HEK293 (cell line): ENCODE results near the gene AP2M1.

Source experiments
- CTCF ChIA-PET: fragments of 350-600 bp; formaldehyde crosslinking; extraction: SDS; loops from one replicate; lab custom pipeline; 2021; ENCODE audit warnings: antibody characterized with exemption; lab: Yijun Ruan, JAX
- POLR2A ChIA-PET: fragments of 300-600 bp; formaldehyde crosslinking; extraction: SDS; loops from one replicate; lab custom pipeline; 2020; ENCODE audit warnings: antibody characterized with exemption, inconsistent platforms; lab: Yijun Ruan, JAX
- H3K27ac ChIP-seq: fragments of 200-500 bp; sonication (Bioruptor generic); 2 replicates; pipeline ENCODE4 v1.5.1; 2014; ENCODE audit warnings: low read depth, low read length, control low read depth, inconsistent platforms; ENCODE audit errors: extremely low read depth
- H3K36me3 ChIP-seq, 2 experiments: fragments of 200-500 bp in 1 of 2; sonication (Bioruptor generic) in 1 of 2; 1 replicate in 1 of 2; 2 replicates in 1 of 2; pipeline ENCODE4 v1.5.1; 2014 to 2017; ENCODE audit warnings: inconsistent platforms in 2 of 2, low read length in 2 of 2; ENCODE audit not compliant: control insufficient read depth in 2 of 2, insufficient read depth in 1 of 2
- H3K4me1 ChIP-seq: fragments of 200-500 bp; sonication (Bioruptor generic); 2 replicates; pipeline ENCODE4 v1.5.1; 2014; ENCODE audit warnings: mild to moderate bottlenecking, low read length, inconsistent platforms; ENCODE audit not compliant: control insufficient read depth, insufficient read depth
- H3K4me3 ChIP-seq: 2 replicates; pipeline ENCODE4 v1.5.1; 2011; ENCODE audit warnings: low read depth, mild to moderate bottlenecking, control low read depth, low read length, moderate library complexity
- H3K9me3 ChIP-seq: fragments of 200-500 bp; sonication (Bioruptor generic); 2 replicates; pipeline ENCODE4 v1.5.1; 2014; ENCODE audit warnings: low read depth, low read length, inconsistent platforms; ENCODE audit not compliant: control insufficient read depth, insufficient read depth
- KLF1 ChIP-seq: fragments of 450-650 bp; formaldehyde crosslinking; IDR thresholded peaks from 2 replicates; pipeline ENCODE4 v1.5.1; 2016; ENCODE audit warnings: missing biosample characterization, missing genetic modification characterization
- KLF16 ChIP-seq: fragments of 450-650 bp; formaldehyde crosslinking; IDR thresholded peaks from 2 replicates; pipeline ENCODE4 v1.5.1; 2017; ENCODE audit warnings: missing biosample characterization, missing genetic modification characterization
- PATZ1 ChIP-seq: fragments of 450-650 bp; formaldehyde crosslinking; IDR thresholded peaks from 2 replicates; pipeline ENCODE4 v1.5.1; 2016; ENCODE audit warnings: missing biosample characterization, missing genetic modification characterization
- PRDM6 ChIP-seq: fragments of 450-650 bp; formaldehyde crosslinking; IDR thresholded peaks from 2 replicates; pipeline ENCODE4 v1.5.1; 2017; ENCODE audit warnings: missing biosample characterization, missing genetic modification characterization
- RBAK ChIP-seq: fragments of 450-650 bp; formaldehyde crosslinking; IDR thresholded peaks from 2 replicates; pipeline ENCODE4 v1.5.1; 2016; ENCODE audit warnings: missing biosample characterization, missing genetic modification characterization
- TCF7L2 ChIP-seq: IDR thresholded peaks from 2 replicates; pipeline ENCODE4 v1.6.1; 2011; ENCODE audit warnings: low read depth, mild to moderate bottlenecking, inconsistent platforms, low read length, moderate library complexity, borderline replicate concordance
- ZBTB21 ChIP-seq: fragments of 450-650 bp; formaldehyde crosslinking; IDR thresholded peaks from 2 replicates; pipeline ENCODE4 v1.5.1; 2017; ENCODE audit warnings: missing biosample characterization, missing genetic modification characterization
- ZNF146 ChIP-seq: fragments of 450-650 bp; formaldehyde crosslinking; IDR thresholded peaks from 2 replicates; pipeline ENCODE4 v1.5.1; 2016; ENCODE audit warnings: missing biosample characterization, missing genetic modification characterization
- ZNF155 ChIP-seq: fragments of 450-650 bp; formaldehyde crosslinking; IDR thresholded peaks from 2 replicates; pipeline ENCODE4 v1.5.1; 2016; ENCODE audit warnings: missing biosample characterization, missing genetic modification characterization
- ZNF169 ChIP-seq: fragments of 450-650 bp; formaldehyde crosslinking; IDR thresholded peaks from 2 replicates; pipeline ENCODE4 v1.5.1; 2016; ENCODE audit warnings: missing biosample characterization, missing genetic modification characterization
- ZNF2 ChIP-seq: fragments of 450-650 bp; formaldehyde crosslinking; IDR thresholded peaks from 2 replicates; pipeline ENCODE4 v1.5.1; 2016; ENCODE audit warnings: missing biosample characterization, missing genetic modification characterization
- ZNF311 ChIP-seq: fragments of 450-650 bp; formaldehyde crosslinking; IDR thresholded peaks from 2 replicates; pipeline ENCODE4 v1.5.1; 2017; ENCODE audit warnings: missing biosample characterization, missing genetic modification characterization, borderline replicate concordance
- ZNF335 ChIP-seq: fragments of 450-650 bp; formaldehyde crosslinking; conservative IDR thresholded peaks from 2 replicates; pipeline ENCODE4 v1.5.1; 2016; ENCODE audit warnings: missing biosample characterization, missing genetic modification characterization
- ZNF394 ChIP-seq: fragments of 450-650 bp; formaldehyde crosslinking; IDR thresholded peaks from 2 replicates; pipeline ENCODE4 v1.5.1; 2016; ENCODE audit warnings: missing biosample characterization, missing genetic modification characterization, mild to moderate bottlenecking, moderate library complexity, borderline replicate concordance
- ZNF426 ChIP-seq: fragments of 450-650 bp; formaldehyde crosslinking; IDR thresholded peaks from 2 replicates; pipeline ENCODE4 v1.5.1; 2017; ENCODE audit warnings: missing biosample characterization, missing genetic modification characterization, mild to moderate bottlenecking, inconsistent platforms, moderate library complexity
- ZNF48 ChIP-seq: fragments of 450-650 bp; formaldehyde crosslinking; IDR thresholded peaks from 2 replicates; pipeline ENCODE4 v1.5.1; 2016; ENCODE audit warnings: missing biosample characterization, missing genetic modification characterization
- ZNF530 ChIP-seq: fragments of 450-650 bp; formaldehyde crosslinking; IDR thresholded peaks from 2 replicates; pipeline ENCODE4 v1.5.1; 2016; ENCODE audit warnings: low read depth, missing biosample characterization, missing genetic modification characterization
- ZNF624 ChIP-seq: fragments of 450-650 bp; formaldehyde crosslinking; IDR thresholded peaks from 2 replicates; pipeline ENCODE4 v1.5.1; 2017; ENCODE audit warnings: missing biosample characterization, missing genetic modification characterization
- ZNF654 ChIP-seq: fragments of 450-650 bp; formaldehyde crosslinking; IDR thresholded peaks from 2 replicates; pipeline ENCODE4 v1.5.1; 2016; ENCODE audit warnings: low read depth, missing biosample characterization, missing genetic modification characterization
- ZNF677 ChIP-seq: fragments of 450-650 bp; IDR thresholded peaks from 2 replicates; pipeline ENCODE4 v1.5.0; 2018; ENCODE audit warnings: missing biosample characterization, mild to moderate bottlenecking, missing genetic modification characterization, moderate library complexity
- ZSCAN5A ChIP-seq: fragments of 450-650 bp; formaldehyde crosslinking; IDR thresholded peaks from 2 replicates; pipeline ENCODE4 v1.5.1; 2016; ENCODE audit warnings: missing biosample characterization, missing genetic modification characterization
- TF ChIP-seq, protein P1 (sequence below): fragments of 450-650 bp; formaldehyde crosslinking; IDR thresholded peaks from 2 replicates; pipeline ENCODE4 v1.5.1; 2016; ENCODE audit warnings: missing biosample characterization, missing genetic modification characterization

Gene AP2M1

GRCh38 chr3:184134746-184135148 is 39.9 kb upstream of the AP2M1 start:
- Histone ChIP-seq H3K36me3 (peaks cover 0 to 22% of the 10 kb centered on the region in 2 experiments; a peak in 2 of 3 replicates), H3K4me3 (peak overlapping the region; percentile 89), H3K27ac (peak overlapping the region; percentile 47; the same call in 1 of the 2 replicates), H3K4me1 (peaks cover 6% of the 10 kb centered on the region; the same call in 1 of the 2 replicates), H3K9me3 (no peaks in the 10 kb centered on the region)
- ChIA-PET CTCF (interaction anchor here (0.9 to 1.5 kb wide), 3 partner anchors 95 to 239 kb away, joined by 3 read pairs; no protein-coding TSS in a partner anchor), POLR2A (interaction anchor here (0.6 to 2.7 kb wide), 9 partner anchors 10 to 117 kb away, joined by 3 to 11 read pairs (median 6); partner anchors contain the start of genes ABCC5, ABCF3, AP2M1 and DVL3)
- TF ChIP-seq KLF1, result no peak
- no peak for TF ChIP-seq TCF7L2
- TF ChIP-seq ZNF335 (tag by site-specific recombination), result peak; percentile 65
- TF ChIP-seq ZNF169 (tag by site-specific recombination), result no peak
- no peak for TF ChIP-seq PRDM6 (tag by site-specific recombination)
- no peak for TF ChIP-seq ZNF48
- no peak for TF ChIP-seq KLF16 (tag by site-specific recombination)

GRCh38 chr3:184135149-184135910 is 39.3 kb upstream of the AP2M1 start, which contains the start of gene EIF2B5:
EIF2B5 (plus strand) TSS chr3:184135358; CDS start chr3:184135386, 28 bp downstream.
- POLR2A ChIA-PET, result interaction anchor here (0.6 to 2.7 kb wide), 8 partner anchors 9 to 117 kb away, joined by 3 to 8 read pairs (median 5); partner anchors contain the start of genes ABCC5, ABCF3, AP2M1 and DVL3
- CTCF ChIA-PET, result interaction anchor here (0.9 to 1.5 kb wide), 3 partner anchors 95 to 240 kb away, joined by 3 read pairs; no protein-coding TSS in a partner anchor
- TF ChIP-seq ZNF677 (no peak), ZNF530 (tag by site-specific recombination) (no peak), ZNF426 (no peak), ZNF624 (tag by site-specific recombination) (no peak), ZNF146 (tag by site-specific recombination) (no peak), ZNF394 (tag by site-specific recombination) (peak; percentile 65; the same call in 1 of the 2 replicates), PATZ1 (tag by site-specific recombination) (no peak), ZNF2 (no peak), ZBTB21 (tag by site-specific recombination) (0 out of 2 replicates have a peak, but pooled peaks have one; percentile 10), ZNF311 (tag by site-specific recombination) (no peak), RBAK (tag by site-specific recombination) (no peak), ZNF155 (tag by site-specific recombination) (no peak), ZNF654 (tag by site-specific recombination) (no peak), ZSCAN5A (tag by site-specific recombination) (no peak)
- TF ChIP-seq, protein P1, sequence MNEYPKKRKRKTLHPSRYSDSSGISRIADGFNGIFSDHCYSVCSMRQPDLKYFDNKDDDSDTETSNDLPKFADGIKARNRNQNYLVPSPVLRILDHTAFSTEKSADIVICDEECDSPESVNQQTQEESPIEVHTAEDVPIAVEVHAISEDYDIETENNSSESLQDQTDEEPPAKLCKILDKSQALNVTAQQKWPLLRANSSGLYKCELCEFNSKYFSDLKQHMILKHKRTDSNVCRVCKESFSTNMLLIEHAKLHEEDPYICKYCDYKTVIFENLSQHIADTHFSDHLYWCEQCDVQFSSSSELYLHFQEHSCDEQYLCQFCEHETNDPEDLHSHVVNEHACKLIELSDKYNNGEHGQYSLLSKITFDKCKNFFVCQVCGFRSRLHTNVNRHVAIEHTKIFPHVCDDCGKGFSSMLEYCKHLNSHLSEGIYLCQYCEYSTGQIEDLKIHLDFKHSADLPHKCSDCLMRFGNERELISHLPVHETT, result 0 out of 2 replicates have a peak, but pooled peaks have one; percentile 37

More at GRCh38 chr3:184135149-184135910, 39.3 kb upstream of the AP2M1 start, which contains the start of gene EIF2B5:
- Histone ChIP-seq H3K9me3 (no peaks in the 10 kb centered on the region), H3K4me3 (peak within 1 kb of the TSS; percentile 89), H3K4me1 (peaks cover 6% of the 10 kb centered on the region; the same call in 1 of the 2 replicates), H3K27ac (peak within 1 kb of the TSS; percentile 47; the same call in 1 of the 2 replicates), H3K36me3 (peaks cover 0 to 28% of the 10 kb centered on the region in 2 experiments; a peak in 2 of 3 replicates)
